ENCODE data around the gene ENOX1. TPM values are rescaled to one million over a fixed set of nuclear protein-coding genes. Genes with fewer than 3 reads are reported as not detected.

ENOX1 gene
- total and polyA plus RNA-seq, 9 of the 15 experiments (the other 6 are each of a cell fraction or from before 2014, with no cell fraction given): not detected

DNA sequence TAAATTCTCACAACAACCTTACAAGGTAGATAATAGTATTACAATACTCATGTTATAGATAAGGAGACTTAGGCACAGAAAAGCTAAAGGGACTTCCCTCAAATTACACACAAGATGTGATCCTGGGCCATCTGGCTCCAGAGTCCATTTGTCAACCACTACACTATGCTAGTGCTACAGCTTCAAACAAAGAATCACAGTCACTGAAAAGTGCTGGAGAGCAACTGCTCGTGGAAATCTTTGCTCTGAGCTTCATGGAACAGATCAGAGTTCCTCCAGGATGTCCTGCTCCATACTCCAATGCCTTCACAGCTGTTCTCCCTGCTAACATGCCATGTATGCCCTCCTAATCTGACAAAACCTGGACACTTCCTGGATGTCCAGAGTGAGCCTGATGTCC is 271.2 kb downstream of the ENOX1 start (continued):
- TF ChIP-seq MNT (conservative IDR thresholded peaks at IDR 0.05) (no peak), ZNF764 (CRISPR knock-in tag; IDR thresholded peaks at IDR 0.05; ENCODE audit: low read depth) (no peak), ZNF146 (CRISPR knock-in tag; IDR thresholded peaks at IDR 0.05; ENCODE audit: unreplicated experiment) (no peak), NCOA1 (IDR thresholded peaks at IDR 0.05; ENCODE audit: low read depth) (no peak)

DNA sequence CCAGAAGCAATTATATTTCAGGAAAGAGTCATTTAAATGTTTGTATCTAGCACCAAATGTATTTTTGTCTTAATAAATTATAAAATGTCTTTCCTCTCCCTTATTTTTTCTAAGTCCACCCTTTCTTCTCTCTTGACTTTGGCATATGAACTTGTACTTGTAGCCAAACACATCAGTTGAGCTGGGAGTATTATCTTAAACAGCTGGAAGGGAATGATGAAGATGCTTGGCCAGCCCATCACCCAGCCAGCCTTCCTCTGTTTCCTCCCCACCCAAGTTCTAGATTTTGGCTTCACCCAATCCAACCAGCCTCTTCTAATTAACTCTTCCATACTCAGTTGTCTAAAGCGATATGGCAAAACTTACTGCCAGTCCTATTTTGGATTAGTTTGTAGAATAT is 272.5 kb downstream of the ENOX1 start:
- Histone ChIP-seq H2AFZ (ENCODE audit: low read depth, low read length) (no peak overlapping the region), H4K20me1 (replicated peaks; ENCODE audit: control insufficient read depth, insufficient read depth, low read length) (no peaks in the 10 kb centered on the region), H3K4me3 (no peak overlapping the region), H3K4me1 (replicated peaks in 1 of 2; ENCODE audit: control insufficient read depth in 2 of 2, insufficient read depth in 2 of 2, low read length in 2 of 2) (no peaks in the 10 kb centered on the region), H3K9me3 (replicated peaks; ENCODE audit: control insufficient read depth, insufficient read depth, low read depth, low read length) (no peaks in the 10 kb centered on the region), H3K27ac (ENCODE audit: extremely low read depth, low read depth, low read length) (no peak overlapping the region), H3K27me3 (ENCODE audit: control insufficient read depth in 2 of 2, insufficient read depth in 2 of 2, low read length in 2 of 2) (no peaks in the 10 kb centered on the region), H3K9ac (ENCODE audit: insufficient read depth in 1 of 2, low read depth in 2 of 2, low read length in 2 of 2) (no peak overlapping the region), H3K9me1 (ENCODE audit: control insufficient read depth, insufficient read depth, low read length) (no peaks in the 10 kb centered on the region), H3K79me2 (ENCODE audit: control insufficient read depth, insufficient read depth, low read length) (no peaks in the 10 kb centered on the region), H3K4me2 (ENCODE audit: insufficient read depth, low read length) (no peak overlapping the region), H3K36me3 (ENCODE audit: control insufficient read depth, insufficient read depth, low read length) (no peaks in the 10 kb centered on the region)
- BruUV-seq (replicated peaks): no TSS peak
- ATAC-seq (no peak), DNase-seq (ENCODE audit: extremely low read depth in 1 of 4, low spot score in 3 of 4) (no peak), FAIRE-seq (no peak)
- 0% methylated on average over 1 of the region's 1 CpG for WGBS (ENCODE audit: insufficient coverage, low coverage, missing lambda C conversion rate)
- TF ChIP-seq ZNF174 (CRISPR knock-in tag; IDR thresholded peaks at IDR 0.05) (no peak), NR2C1 (IDR thresholded peaks at IDR 0.05) (no peak), NR2C1 (tag; IDR thresholded peaks at IDR 0.05) (no peak), DIDO1 (tag; IDR thresholded peaks at IDR 0.05; ENCODE audit: low read depth) (no peak), RAD51 (IDR thresholded peaks at IDR 0.05; ENCODE audit: borderline replicate concordance, low read depth) (no peak), GTF2A2 (tag; IDR thresholded peaks at IDR 0.05) (no peak), IFI16 (CRISPR knock-in tag; IDR thresholded peaks at IDR 0.05) (no peak), HMG20B (CRISPR knock-in tag; IDR thresholded peaks at IDR 0.05) (no peak), ZNF280B (CRISPR knock-in tag; IDR thresholded peaks at IDR 0.05) (no peak), SRSF3 (IDR thresholded peaks at IDR 0.05; ENCODE audit: insufficient read depth, low read length) (no peak), ZNF668 (CRISPR knock-in tag; IDR thresholded peaks at IDR 0.05) (no peak), TCF3 (CRISPR knock-in tag; IDR thresholded peaks at IDR 0.05) (no peak), ZNF23 (CRISPR knock-in tag; IDR thresholded peaks at IDR 0.05) (no peak), PHB (CRISPR knock-in tag; IDR thresholded peaks at IDR 0.05) (no peak)
- POLR2A ChIA-PET: no interaction called here
- intact Hi-C loops (cut with micrococcal nuclease): no loop called here
- CTCF ChIA-PET (ENCODE audit: low intra/inter-chr PET ratio): no interaction called here
- in situ Hi-C loops (cut with MboI): no loop called here
